GM23248 (cell line): ENCODE results near the gene AOPEP. TPM values are rescaled to one million over a fixed set of nuclear protein-coding genes. Genes with fewer than 3 reads are reported as not detected.

Experiments used
- DNase-seq: peaks from one replicate; pipeline ENCODE4 v3.0.0-alpha.2; 2015
- H2AFZ ChIP-seq: fragments of 200-600 bp; sonication (generic); 2 replicates; pipeline ENCODE4 v1.6.1; 2016; ENCODE audit warnings: antibody characterized with exemption
- H3F3A ChIP-seq: fragments of 200-600 bp; sonication (generic); 2 replicates; pipeline ENCODE4 v1.6.1; 2016; ENCODE audit warnings: mild to moderate bottlenecking, antibody characterized with exemption, mixed run types; ENCODE audit not compliant: insufficient read depth
- H3K27ac ChIP-seq: fragments of 200-600 bp; sonication (generic); 2 replicates; pipeline ENCODE4 v1.5.1; 2016; ENCODE audit warnings: mild to moderate bottlenecking
- H3K27me3 ChIP-seq: fragments of 200-600 bp; sonication (generic); replicated peaks from 2 replicates; pipeline ENCODE4 v1.6.1; 2016; ENCODE audit warnings: mild to moderate bottlenecking; ENCODE audit not compliant: insufficient read depth
- H3K36me3 ChIP-seq: fragments of 200-600 bp; sonication (generic); 2 replicates; pipeline ENCODE4 v1.6.1; 2016; ENCODE audit warnings: low read depth, mild to moderate bottlenecking
- H3K4me1 ChIP-seq: fragments of 200-600 bp; sonication (generic); 2 replicates; pipeline ENCODE4 v1.6.1; 2016; ENCODE audit warnings: mild to moderate bottlenecking; ENCODE audit not compliant: insufficient read depth
- H3K4me2 ChIP-seq: fragments of 200-600 bp; sonication (generic); one replicate; pipeline ENCODE4 v1.6.1; 2016; ENCODE audit warnings: mild to moderate bottlenecking; ENCODE audit not compliant: unreplicated experiment
- H3K4me3 ChIP-seq: fragments of 200-600 bp; sonication (generic); 2 replicates; pipeline ENCODE4 v1.5.1; 2016; ENCODE audit warnings: mild to moderate bottlenecking
- H3K79me2 ChIP-seq: fragments of 200-600 bp; sonication (generic); 2 replicates; pipeline ENCODE4 v1.6.1; 2016; ENCODE audit warnings: mild to moderate bottlenecking; ENCODE audit not compliant: insufficient read depth
- H3K9ac ChIP-seq: fragments of 200-600 bp; sonication (generic); 2 replicates; pipeline ENCODE4 v1.6.1; 2016; ENCODE audit warnings: mild to moderate bottlenecking
- H3K9me2 ChIP-seq: fragments of 200-600 bp; sonication (generic); 2 replicates; pipeline ENCODE4 v1.6.1; 2016; ENCODE audit warnings: mixed run types, mild to moderate bottlenecking, moderate library complexity; ENCODE audit not compliant: insufficient read depth
- H3K9me3 ChIP-seq: fragments of 200-600 bp; sonication (generic); one replicate; pipeline ENCODE4 v1.6.1; 2017; ENCODE audit warnings: low read depth
- H4K20me1 ChIP-seq: fragments of 200-600 bp; sonication (generic); 2 replicates; pipeline ENCODE4 v1.6.0; 2016; ENCODE audit not compliant: insufficient read depth
- EZH2 ChIP-seq: fragments of 200-600 bp; sonication (generic); IDR thresholded peaks from 2 replicates; pipeline ENCODE4 v1.6.1; 2018; ENCODE audit warnings: antibody characterized with exemption, mild to moderate bottlenecking; ENCODE audit not compliant: insufficient read depth, poor library complexity, severe bottlenecking
- EZH2phosphoT487 ChIP-seq: fragments of 200-600 bp; sonication (generic); IDR thresholded peaks from 2 replicates; pipeline ENCODE4 v1.6.1; 2018; ENCODE audit warnings: antibody characterized with exemption, moderate library complexity, mild to moderate bottlenecking, low read depth; ENCODE audit not compliant: insufficient read depth
- WGBS, 2 experiments: methylation state at CpG; one replicate each; pipeline ENCODE4 v1.1.6; 2015 to 2017; ENCODE audit warnings: low lambda C conversion rate in 2 of 2, low coverage in 1 of 2; ENCODE audit errors: missing lambda C conversion rate in 2 of 2; 5-methylcytosine and 5-hydroxymethylcytosine counted together
- in situ Hi-C: fragments of 300-500 bp; cut with MboI; formaldehyde crosslinking; loops from 2 replicates; pipeline ENCODE4 v1.15.0; 2020
- polyA plus RNA-seq: library from polyadenylated mRNA; unstranded; fragments of >200 nt; fragmentation: Nextera tagmentation; extraction: Ambion mirVana; gene quantifications from 2 replicates; pipeline ENCODE4 v1.2.1, GENCODE V29; 2016
- total RNA-seq: library from RNA; depleted of rRNA; stranded (reverse); fragments of >200 nt; shearing (Covaris generic); gene quantifications from 2 replicates; pipeline ENCODE4 v1.2.3, GENCODE V29; 2014

The AOPEP gene
- total and polyA plus RNA-seq, 2 experiments from 2014 or later = 90.0 to 120 TPM

DNA sequence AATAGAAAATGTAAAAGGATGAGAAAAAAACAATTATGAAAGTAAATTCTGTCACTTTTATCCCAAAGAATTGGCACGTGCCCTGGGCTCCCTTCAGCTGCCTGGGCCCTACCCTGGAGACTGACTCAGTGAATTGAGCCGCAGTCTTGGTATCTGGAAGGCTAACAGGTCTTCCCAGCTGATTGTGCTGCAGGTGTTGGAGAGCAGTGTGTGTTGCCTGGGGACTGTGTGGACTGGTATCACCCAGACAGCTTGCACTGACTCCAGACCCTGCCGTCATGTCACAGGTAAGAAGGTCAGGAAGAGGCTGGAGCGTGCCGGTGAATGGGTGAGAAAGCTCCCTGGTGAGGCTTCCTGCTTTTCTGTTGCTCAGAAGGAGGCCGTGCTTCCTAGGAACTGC, 83.3 kb downstream of the AOPEP start:
- WGBS, 2 experiments = 95 to 97% methylated on average over 6 of the region's 6 CpGs
- no peaks in the 10 kb centered on the region for H3K27me3 ChIP-seq
- H3K9me2 ChIP-seq = no peaks in the 10 kb centered on the region
- H3F3A ChIP-seq = peaks cover 17% of the 10 kb centered on the region
- in situ Hi-C loops = no loop called here
- TF ChIP-seq EZH2phosphoT487 (no peak), EZH2 (no peak)
- no peak for DNase-seq
- no peaks in the 10 kb centered on the region for H4K20me1 ChIP-seq
- no peaks in the 10 kb centered on the region for H3K9me3 ChIP-seq
- H3K4me2 ChIP-seq = no peak overlapping the region
- H3K36me3 ChIP-seq = no peaks in the 10 kb centered on the region
- H3K9ac ChIP-seq = no peak overlapping the region
- no peak overlapping the region for H2AFZ ChIP-seq
- no peak overlapping the region for H3K27ac ChIP-seq
- no peak overlapping the region for H3K4me3 ChIP-seq
- H3K79me2 ChIP-seq = no peaks in the 10 kb centered on the region
- peaks cover 35% of the 10 kb centered on the region for H3K4me1 ChIP-seq

DNA sequence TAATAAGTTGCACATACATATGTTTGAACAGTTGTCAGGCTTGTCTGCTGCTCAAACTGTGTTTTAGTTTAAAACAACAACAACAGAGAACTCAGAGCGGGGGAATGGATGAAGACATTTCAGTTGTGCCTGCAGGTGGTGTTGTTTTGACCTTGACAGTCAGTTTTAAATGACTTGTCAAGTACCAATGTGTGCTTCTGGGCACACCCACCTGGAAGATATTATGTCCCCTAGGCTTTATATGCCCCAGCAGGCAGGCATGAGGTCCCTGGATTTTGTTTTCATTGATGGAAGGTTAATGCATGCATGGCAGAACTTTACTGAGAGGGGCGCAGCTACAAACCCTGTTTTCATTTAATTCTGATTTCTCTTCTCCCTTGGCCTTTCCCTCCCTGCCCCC, 84.6 kb downstream of the AOPEP start:
- 95 to 100% methylated on average over 2 of the region's 2 CpGs for WGBS, 2 experiments
- DNase-seq = no peak
- H3K4me3 ChIP-seq = no peak overlapping the region
- no peaks in the 10 kb centered on the region for H3K79me2 ChIP-seq
- H4K20me1 ChIP-seq = no peaks in the 10 kb centered on the region
- peaks cover 4% of the 10 kb centered on the region; the same call in 1 of the 2 replicates for H3F3A ChIP-seq
- TF ChIP-seq EZH2phosphoT487 (no peak), EZH2 (no peak)
- no peak overlapping the region for H3K4me2 ChIP-seq
- H3K4me1 ChIP-seq = peaks cover 24% of the 10 kb centered on the region
- no peak overlapping the region for H2AFZ ChIP-seq
- H3K9me2 ChIP-seq = no peaks in the 10 kb centered on the region
- in situ Hi-C loops = no loop called here
- no peak overlapping the region for H3K27ac ChIP-seq
- no peaks in the 10 kb centered on the region for H3K36me3 ChIP-seq
- H3K9ac ChIP-seq = no peak overlapping the region
- no peaks in the 10 kb centered on the region for H3K9me3 ChIP-seq
- no peaks in the 10 kb centered on the region for H3K27me3 ChIP-seq

DNA sequence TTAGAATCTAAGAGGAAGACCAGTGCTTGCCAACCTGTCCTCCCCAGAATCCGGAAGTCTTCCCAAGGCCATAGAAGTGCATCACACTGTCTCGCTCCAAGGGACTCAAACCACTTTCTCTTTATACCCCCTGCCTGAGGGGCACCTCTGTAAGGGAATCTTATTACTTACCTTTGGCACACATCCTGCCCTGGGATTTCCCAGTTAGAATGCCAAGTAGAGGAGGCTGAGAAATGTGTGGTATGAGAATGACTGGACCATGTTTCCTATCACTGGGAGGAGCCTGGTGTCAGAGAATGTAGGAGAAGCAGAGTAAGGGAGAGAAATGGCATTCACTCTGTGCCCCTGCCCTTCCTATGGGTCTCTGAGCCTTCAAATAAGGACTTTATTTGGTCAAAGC, 85.8 kb downstream of the AOPEP start:
- Histone ChIP-seq H3K36me3 (no peaks in the 10 kb centered on the region), H3K4me3 (0 out of 2 replicates have a peak overlapping the region, but pooled peaks have one; percentile 21), H3K27me3 (no peaks in the 10 kb centered on the region), H3K79me2 (no peaks in the 10 kb centered on the region), H3K27ac (peak overlapping the region; percentile 38; the same call in 1 of the 2 replicates), H2AFZ (no peak overlapping the region), H3K4me2 (peak overlapping the region; percentile 40), H4K20me1 (no peaks in the 10 kb centered on the region), H3F3A (no peaks in the 10 kb centered on the region), H3K9me2 (no peaks in the 10 kb centered on the region), H3K9ac (no peak overlapping the region), H3K9me3 (no peaks in the 10 kb centered on the region), H3K4me1 (peaks cover 19% of the 10 kb centered on the region)
- TF ChIP-seq EZH2 (no peak), EZH2phosphoT487 (no peak)
- WGBS, 2 experiments = 96 to 100% methylated on average over 2 of the region's 2 CpGs
- peak; percentile 77 for DNase-seq
- in situ Hi-C loops = no loop called here

DNA sequence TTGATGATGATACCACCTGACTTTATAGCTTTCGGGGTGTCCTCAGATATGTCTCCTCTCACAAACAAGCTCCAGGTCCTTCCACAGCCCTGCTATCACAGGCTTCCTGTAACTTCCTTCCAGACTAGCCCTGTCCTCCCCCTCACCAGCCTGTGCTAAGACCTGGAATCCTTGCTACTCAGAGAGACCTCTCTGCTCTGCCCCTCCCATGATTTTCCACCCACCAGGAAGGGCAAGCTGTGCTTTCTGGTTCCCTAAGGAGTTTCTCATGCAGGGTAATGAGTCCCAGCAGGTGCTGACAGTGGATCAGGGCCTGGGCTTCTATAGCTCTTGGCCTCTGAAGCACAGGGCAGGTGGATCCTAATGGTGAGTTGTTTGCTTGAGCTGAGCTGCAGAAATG, 86.9 kb downstream of the AOPEP start:
- peak overlapping the region; percentile 12 for H3K4me2 ChIP-seq
- H3K27me3 ChIP-seq = no peaks in the 10 kb centered on the region
- H3F3A ChIP-seq = no peaks in the 10 kb centered on the region
- H3K9ac ChIP-seq = no peak overlapping the region
- in situ Hi-C loops = no loop called here
- H3K27ac ChIP-seq = no peak overlapping the region
- no peak overlapping the region for H3K4me3 ChIP-seq
- H3K36me3 ChIP-seq = no peaks in the 10 kb centered on the region
- DNase-seq = no peak
- H3K79me2 ChIP-seq = no peaks in the 10 kb centered on the region
- H2AFZ ChIP-seq = no peak overlapping the region
- no peaks in the 10 kb centered on the region for H3K9me2 ChIP-seq
- no peaks in the 10 kb centered on the region for H4K20me1 ChIP-seq
- TF ChIP-seq EZH2phosphoT487 = no peak
- no peak for TF ChIP-seq EZH2
- no peaks in the 10 kb centered on the region for H3K9me3 ChIP-seq
- WGBS, 2 experiments = 94 to 100% methylated on average over 1 of the region's 1 CpG
- peaks cover 29% of the 10 kb centered on the region for H3K4me1 ChIP-seq
